AG09319 (cell line): ENCODE data around the gene ARHGEF17.

ENCODE experiments used
- DNase-seq: peaks from one replicate; pipeline ENCODE4 v3.0.0-alpha.2; 2010; ENCODE audit warnings: low read depth; ENCODE audit errors: extremely low read depth
- TF ChIP-seq, protein P1 (sequence below): IDR thresholded peaks from 2 replicates; pipeline ENCODE4 v1.5.1; 2011; ENCODE audit warnings: low read depth, mild to moderate bottlenecking, inconsistent platforms, low read length, moderate library complexity

Gene ARHGEF17

DNA sequence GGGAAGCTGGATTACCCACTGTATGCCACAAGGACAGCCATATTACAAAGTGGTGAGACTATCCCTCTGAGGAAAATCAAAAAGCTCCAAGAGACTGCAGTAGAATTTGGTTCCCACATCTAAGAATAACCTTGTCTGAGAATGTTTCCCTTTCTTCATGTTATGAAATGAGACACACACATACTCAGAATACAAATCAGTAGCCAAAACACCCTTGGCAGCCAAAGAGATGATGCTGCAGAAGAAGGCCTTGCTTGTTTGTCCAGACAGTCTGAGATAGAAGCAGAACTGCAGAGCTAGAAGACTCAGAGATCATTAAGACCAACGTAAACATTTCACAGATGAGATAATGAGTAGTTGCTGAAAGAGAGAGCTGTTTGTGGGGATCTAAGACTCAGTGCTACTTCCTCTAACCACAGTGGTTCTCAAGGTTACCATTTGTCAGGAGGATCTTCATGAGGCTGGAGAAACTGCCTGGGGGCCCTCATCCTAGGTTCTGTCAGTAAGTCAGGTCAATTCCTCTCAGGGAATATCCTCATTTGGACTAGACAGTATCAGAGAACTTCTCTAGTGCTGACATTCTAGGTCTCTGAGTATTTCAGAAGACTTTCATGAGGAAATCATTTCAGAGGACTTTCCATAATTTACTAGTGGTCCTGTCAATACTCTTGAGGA lies 107.0 kb downstream of the ARHGEF17 start:
- TF ChIP-seq, protein P1, sequence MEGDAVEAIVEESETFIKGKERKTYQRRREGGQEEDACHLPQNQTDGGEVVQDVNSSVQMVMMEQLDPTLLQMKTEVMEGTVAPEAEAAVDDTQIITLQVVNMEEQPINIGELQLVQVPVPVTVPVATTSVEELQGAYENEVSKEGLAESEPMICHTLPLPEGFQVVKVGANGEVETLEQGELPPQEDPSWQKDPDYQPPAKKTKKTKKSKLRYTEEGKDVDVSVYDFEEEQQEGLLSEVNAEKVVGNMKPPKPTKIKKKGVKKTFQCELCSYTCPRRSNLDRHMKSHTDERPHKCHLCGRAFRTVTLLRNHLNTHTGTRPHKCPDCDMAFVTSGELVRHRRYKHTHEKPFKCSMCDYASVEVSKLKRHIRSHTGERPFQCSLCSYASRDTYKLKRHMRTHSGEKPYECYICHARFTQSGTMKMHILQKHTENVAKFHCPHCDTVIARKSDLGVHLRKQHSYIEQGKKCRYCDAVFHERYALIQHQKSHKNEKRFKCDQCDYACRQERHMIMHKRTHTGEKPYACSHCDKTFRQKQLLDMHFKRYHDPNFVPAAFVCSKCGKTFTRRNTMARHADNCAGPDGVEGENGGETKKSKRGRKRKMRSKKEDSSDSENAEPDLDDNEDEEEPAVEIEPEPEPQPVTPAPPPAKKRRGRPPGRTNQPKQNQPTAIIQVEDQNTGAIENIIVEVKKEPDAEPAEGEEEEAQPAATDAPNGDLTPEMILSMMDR: no peak
- no peak for DNase-seq

DNA sequence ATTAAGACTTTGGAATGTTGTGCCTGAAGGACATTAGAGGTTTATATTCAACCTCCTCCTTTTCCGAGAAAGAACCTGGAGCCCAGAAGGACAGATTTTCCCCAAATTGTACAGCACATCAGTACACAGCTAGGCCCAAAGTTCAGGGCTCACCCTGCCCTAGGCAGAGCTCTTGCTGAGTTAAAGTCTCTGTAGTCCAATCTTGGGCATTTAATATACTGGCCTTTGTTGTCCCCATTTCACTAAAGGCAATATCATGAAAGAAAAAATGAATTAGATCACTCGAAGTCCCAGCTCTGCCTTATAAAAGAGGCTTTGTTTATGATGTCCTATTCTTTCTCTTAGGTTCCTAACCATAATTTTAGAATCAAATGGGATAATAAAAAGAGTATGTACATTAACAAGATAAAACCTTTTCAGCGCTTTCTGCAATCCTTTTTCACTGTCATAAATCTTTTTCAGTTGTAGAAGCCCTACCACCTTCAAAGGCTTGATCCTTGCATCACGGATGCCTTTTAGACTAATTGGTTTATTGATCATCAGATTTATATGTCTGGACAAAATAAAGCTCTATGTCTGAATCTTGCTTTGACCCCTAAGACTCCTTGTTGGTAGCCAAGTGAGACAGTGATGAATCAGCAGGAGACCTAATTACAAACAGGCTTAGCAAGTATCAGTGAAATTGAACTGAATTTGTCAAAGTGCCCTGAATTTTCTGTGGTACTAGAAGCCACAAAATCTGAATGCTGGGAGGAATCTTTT lies 108.0 kb downstream of the ARHGEF17 start:
- DNase-seq: no peak
- TF ChIP-seq, protein P1: no peak

DNA sequence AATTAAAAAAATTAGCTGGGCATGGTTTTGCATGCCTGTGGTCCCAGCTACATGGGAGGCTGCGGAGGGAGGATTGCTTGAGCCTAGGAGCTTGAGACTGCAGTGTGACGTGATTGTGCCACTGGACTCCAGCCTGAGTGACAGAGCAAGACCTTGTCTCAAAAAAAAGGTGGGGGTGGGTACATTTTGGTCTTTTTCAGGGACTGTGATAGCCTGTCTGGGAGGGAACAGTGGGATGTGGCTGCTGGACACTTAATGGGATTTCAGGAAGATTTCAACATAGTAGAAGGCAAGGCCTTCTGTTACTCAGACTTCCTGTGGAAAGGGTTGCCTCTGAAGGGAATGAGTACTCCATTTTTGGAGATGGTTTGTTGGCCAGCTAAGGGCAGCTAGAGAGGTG lies 108.7 kb downstream of the ARHGEF17 start:
- TF ChIP-seq, protein P1: no peak
- no peak for DNase-seq
